HepG2 (cell line): ENCODE results near the gene DIRAS1. TPM values are rescaled to one million over a fixed set of nuclear protein-coding genes. Genes with fewer than 3 reads are reported as not detected.

Source experiments
- ARID5B ChIP-seq: IDR thresholded peaks from 2 replicates; pipeline ENCODE4 v1.4.0; 2020; ENCODE audit warnings: mild to moderate bottlenecking, missing genetic modification reagents
- CTCF ChIP-seq: sonication (generic); formaldehyde crosslinking; IDR thresholded peaks from 2 replicates; pipeline ENCODE4 v1.5.0; 2020; ENCODE audit warnings: mild to moderate bottlenecking, missing genetic modification reagents, moderate library complexity
- ELF1 ChIP-seq: sonication (generic); formaldehyde crosslinking; IDR thresholded peaks from 2 replicates; pipeline ENCODE4 v1.4.0; 2020; ENCODE audit warnings: missing genetic modification reagents
- FOSL2 ChIP-seq: sonication (generic); formaldehyde crosslinking; IDR thresholded peaks from 2 replicates; pipeline ENCODE4 v1.4.0; 2020; ENCODE audit warnings: missing genetic modification reagents
- FOXO1 ChIP-seq: sonication (generic); formaldehyde crosslinking; IDR thresholded peaks from 2 replicates; pipeline ENCODE4 v1.4.0; 2020; ENCODE audit warnings: missing genetic modification reagents
- GMEB2 ChIP-seq: IDR thresholded peaks from 2 replicates; pipeline ENCODE4 v1.6.1; 2016; ENCODE audit warnings: missing biosample characterization, missing genetic modification reagents, low read depth
- GTF3A ChIP-seq: sonication (generic); formaldehyde crosslinking; conservative IDR thresholded peaks from 2 replicates; pipeline ENCODE4 v1.4.0; 2020; ENCODE audit warnings: mild to moderate bottlenecking, missing genetic modification reagents
- HNF4A ChIP-seq: sonication (generic); formaldehyde crosslinking; IDR thresholded peaks from 2 replicates; pipeline ENCODE4 v1.4.0; 2020; ENCODE audit warnings: missing genetic modification reagents
- HOXA3 ChIP-seq: sonication (generic); formaldehyde crosslinking; IDR thresholded peaks from 2 replicates; pipeline ENCODE4 v1.5.0; 2020; ENCODE audit warnings: missing genetic modification reagents
- NR2C2 ChIP-seq: sonication (generic); formaldehyde crosslinking; IDR thresholded peaks from 2 replicates; pipeline ENCODE4 v1.4.0; 2020; ENCODE audit warnings: missing genetic modification reagents, mild to moderate bottlenecking, moderate library complexity, borderline replicate concordance
- SNAPC5 ChIP-seq: sonication (generic); formaldehyde crosslinking; IDR thresholded peaks from 2 replicates; pipeline ENCODE4 v1.8.1; 2023; ENCODE audit warnings: mild to moderate bottlenecking, missing genetic modification reagents, borderline replicate concordance
- SP5 ChIP-seq: IDR thresholded peaks from 2 replicates; pipeline ENCODE4 v1.6.1; 2016; ENCODE audit warnings: low read depth, borderline replicate concordance
- TFAP4 ChIP-seq: sonication (generic); IDR thresholded peaks from 2 replicates; pipeline ENCODE4 v1.6.1; 2016; ENCODE audit warnings: low read depth, borderline replicate concordance
- U2AF2 ChIP-seq: fragments of 200-400 bp; formaldehyde crosslinking; IDR thresholded peaks from 2 replicates; pipeline ENCODE4 v1.6.1; 2017; ENCODE audit warnings: low read depth, mild to moderate bottlenecking, low read length
- ZBTB21 ChIP-seq: sonication (generic); formaldehyde crosslinking; IDR thresholded peaks from 2 replicates; pipeline ENCODE4 v1.4.0; 2020; ENCODE audit warnings: missing genetic modification reagents
- ZNF121 ChIP-seq: sonication (generic); formaldehyde crosslinking; IDR thresholded peaks from 2 replicates; pipeline ENCODE4 v1.5.0; 2020; ENCODE audit warnings: mild to moderate bottlenecking, missing genetic modification reagents
- ZNF770 ChIP-seq: sonication (generic); formaldehyde crosslinking; IDR thresholded peaks from 2 replicates; pipeline ENCODE4 v1.5.0; 2020; ENCODE audit warnings: mild to moderate bottlenecking, missing genetic modification reagents
- ZSCAN25 ChIP-seq: sonication (generic); formaldehyde crosslinking; IDR thresholded peaks from 2 replicates; pipeline ENCODE4 v1.8.0; 2022; ENCODE audit warnings: mild to moderate bottlenecking, missing genetic modification reagents
- polyA plus RNA-seq, 8 experiments: library from polyadenylated mRNA; depleted of rRNA in 3 of 8; stranded (reverse) in 7 of 8; unstranded in 1 of 8; fragments of >200 nt; fragmentation: Illumina TruSeq in 4 of 8; extraction: Trizol in 4 of 8; gene quantifications; 2 replicates each; pipeline versions ENCODE4 v1.2.1 to v1.2.3, GENCODE V29; 2011 to 2016; ENCODE audit warnings: low read depth in 4 of 8, missing spikeins in 1 of 8, mixed read lengths in 1 of 8; ENCODE audit not compliant: insufficient read depth in 1 of 8
- total RNA-seq, 5 experiments: library from RNA; depleted of rRNA; stranded (reverse); fragments of >200 nt; fragmentation: Illumina TruSeq; extraction: Trizol; gene quantifications; 2 replicates each; pipeline ENCODE4 v1.2.3, GENCODE V29; 2016; ENCODE audit warnings: low read depth in 1 of 5

The DIRAS1 gene
- total and polyA plus RNA-seq, 2 of the 13 experiments (the other 11 are each of a cell fraction or from before 2014, with no cell fraction given) = 0.97 to 1.8 TPM

GRCh38 chr19:2703691-2704216 is 17.4 kb downstream of the DIRAS1 start (continued):
- no peak for TF ChIP-seq SNAPC5
- peak; percentile 81 for TF ChIP-seq ZNF770
- 0 out of 2 replicates have a peak, but pooled peaks have one; percentile 3 for TF ChIP-seq ZSCAN25 (CRISPR knock-in tag)
- TF ChIP-seq ZBTB21 (CRISPR knock-in tag) = peak; percentile 44; the same call in 1 of the 2 replicates
- 0 out of 2 replicates have a peak, but pooled peaks have one; percentile 12 for TF ChIP-seq TFAP4
- 0 out of 2 replicates have a peak, but pooled peaks have one; percentile 19 for TF ChIP-seq NR2C2 (CRISPR knock-in tag)
- TF ChIP-seq ZNF121 = peak; percentile 77
- peak; percentile 7; the same call in 1 of the 2 replicates for TF ChIP-seq HNF4A (CRISPR knock-in tag)
- TF ChIP-seq CTCF = peak; percentile 21; the same call in 1 of the 2 replicates
- TF ChIP-seq U2AF2 = no peak
- TF ChIP-seq FOSL2 (CRISPR knock-in tag) = 0 out of 2 replicates have a peak, but pooled peaks have one; percentile 22
- peak; percentile 51; the same call in 1 of the 2 replicates for TF ChIP-seq HOXA3
- no peak for TF ChIP-seq GMEB2 (CRISPR knock-in tag)
- no peak for TF ChIP-seq FOXO1 (CRISPR knock-in tag)
- TF ChIP-seq SP5 (CRISPR knock-in tag) = no peak
- TF ChIP-seq GTF3A (CRISPR knock-in tag) = no peak
- peak; percentile 32; the same call in 1 of the 2 replicates for TF ChIP-seq ARID5B (CRISPR knock-in tag)
- no peak for TF ChIP-seq ELF1 (CRISPR knock-in tag)
